ENCODE results near the gene DPM2.

The DPM2 gene

GRCh38 chr9:127944586-127945218, 7.0 kb upstream of the DPM2 start:
- no peaks in the 10 kb centered on the region for H3K27me3 ChIP-seq (ENCODE audit: low read depth, low read length)
- H3K36me3 ChIP-seq (replicated peaks; ENCODE audit: low read depth, low read length), result peaks cover 10% of the 10 kb centered on the region
- no peak overlapping the region for H3K27ac ChIP-seq (ENCODE audit: low read length)
- TF ChIP-seq EZH2phosphoT487 (IDR thresholded peaks at IDR 0.05; ENCODE audit: low read depth), result no peak
- TF ChIP-seq, protein P1, sequence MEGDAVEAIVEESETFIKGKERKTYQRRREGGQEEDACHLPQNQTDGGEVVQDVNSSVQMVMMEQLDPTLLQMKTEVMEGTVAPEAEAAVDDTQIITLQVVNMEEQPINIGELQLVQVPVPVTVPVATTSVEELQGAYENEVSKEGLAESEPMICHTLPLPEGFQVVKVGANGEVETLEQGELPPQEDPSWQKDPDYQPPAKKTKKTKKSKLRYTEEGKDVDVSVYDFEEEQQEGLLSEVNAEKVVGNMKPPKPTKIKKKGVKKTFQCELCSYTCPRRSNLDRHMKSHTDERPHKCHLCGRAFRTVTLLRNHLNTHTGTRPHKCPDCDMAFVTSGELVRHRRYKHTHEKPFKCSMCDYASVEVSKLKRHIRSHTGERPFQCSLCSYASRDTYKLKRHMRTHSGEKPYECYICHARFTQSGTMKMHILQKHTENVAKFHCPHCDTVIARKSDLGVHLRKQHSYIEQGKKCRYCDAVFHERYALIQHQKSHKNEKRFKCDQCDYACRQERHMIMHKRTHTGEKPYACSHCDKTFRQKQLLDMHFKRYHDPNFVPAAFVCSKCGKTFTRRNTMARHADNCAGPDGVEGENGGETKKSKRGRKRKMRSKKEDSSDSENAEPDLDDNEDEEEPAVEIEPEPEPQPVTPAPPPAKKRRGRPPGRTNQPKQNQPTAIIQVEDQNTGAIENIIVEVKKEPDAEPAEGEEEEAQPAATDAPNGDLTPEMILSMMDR (IDR thresholded peaks at IDR 0.05; ENCODE audit: low read depth, low read length), result no peak
- H3K4me3 ChIP-seq (ENCODE audit: low read length), result no peak overlapping the region
- no peak overlapping the region for H2AFZ ChIP-seq (ENCODE audit: low read depth, low read length)
- no peaks in the 10 kb centered on the region for H3K79me2 ChIP-seq (ENCODE audit: low read length)
- H3K4me2 ChIP-seq (ENCODE audit: low read length), result no peak overlapping the region
- H3K9me3 ChIP-seq (ENCODE audit: insufficient read depth, low read length), result no peaks in the 10 kb centered on the region
- no peak overlapping the region for H3K9ac ChIP-seq (ENCODE audit: low read length)
- H3K4me1 ChIP-seq (ENCODE audit: low read length), result peaks cover 22% of the 10 kb centered on the region
- H4K20me1 ChIP-seq (ENCODE audit: insufficient read depth, low read length), result no peaks in the 10 kb centered on the region

- H3K4me2 ChIP-seq (ENCODE audit: low read length), result peak overlapping the region; percentile 72
- peak overlapping the region; percentile 45; the same call in 1 of the 2 replicates for H3K9ac ChIP-seq (ENCODE audit: low read length)
- no peaks in the 10 kb centered on the region for H3K9me3 ChIP-seq (ENCODE audit: insufficient read depth, low read length)
- no peaks in the 10 kb centered on the region for H3K27me3 ChIP-seq (ENCODE audit: low read depth, low read length)
- H4K20me1 ChIP-seq (ENCODE audit: insufficient read depth, low read length), result no peaks in the 10 kb centered on the region
- H3K4me3 ChIP-seq (ENCODE audit: low read length), result peak overlapping the region; percentile 54
- no peaks in the 10 kb centered on the region for H3K79me2 ChIP-seq (ENCODE audit: low read length)
- H2AFZ ChIP-seq (ENCODE audit: low read depth, low read length), result no peak overlapping the region
- H3K4me1 ChIP-seq (ENCODE audit: low read length), result peaks cover 16% of the 10 kb centered on the region
- TF ChIP-seq EZH2phosphoT487 (IDR thresholded peaks at IDR 0.05; ENCODE audit: low read depth), result no peak
- TF ChIP-seq, protein P1 (IDR thresholded peaks at IDR 0.05; ENCODE audit: low read depth, low read length), result peak; percentile 91
- H3K27ac ChIP-seq (ENCODE audit: low read length), result peak overlapping the region; percentile 61
- H3K36me3 ChIP-seq (replicated peaks; ENCODE audit: low read depth, low read length), result peaks cover 10% of the 10 kb centered on the region
These were observed 6.1 kb upstream of the DPM2 start for GRCh38 chr9:127943731-127944144.

DNA sequence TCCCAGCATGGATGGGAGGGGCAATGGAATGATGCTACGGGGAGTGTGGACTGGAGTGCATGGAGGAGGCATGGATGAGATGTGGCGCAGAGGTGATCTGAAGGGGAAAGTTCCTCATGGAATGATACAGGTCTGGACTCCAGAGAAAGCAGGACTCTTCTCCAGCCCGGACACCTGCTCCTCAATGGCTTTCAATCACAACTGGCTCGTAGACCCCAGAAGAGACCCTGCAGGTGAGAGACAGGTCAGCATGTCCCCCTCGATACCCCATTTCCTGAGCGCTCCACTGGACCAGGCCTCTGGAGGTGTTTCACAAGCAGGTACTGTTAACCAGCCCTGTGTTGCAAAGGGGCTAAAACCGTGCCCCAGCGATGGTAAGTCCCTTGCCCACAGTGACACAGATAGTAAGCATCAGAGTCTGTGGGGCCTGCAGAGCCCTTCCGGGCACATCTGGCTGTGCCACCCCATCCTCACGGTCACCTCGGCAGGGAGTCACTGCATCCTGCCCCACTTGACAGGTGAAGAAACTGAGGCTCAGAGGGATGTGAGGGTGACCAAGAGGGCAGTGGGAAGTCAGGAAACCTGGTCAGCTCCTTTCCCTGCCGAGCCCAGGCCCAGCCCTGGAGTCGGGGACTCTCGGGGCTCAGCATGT, 5.5 kb upstream of the DPM2 start:
- no peaks in the 10 kb centered on the region for H3K27me3 ChIP-seq (ENCODE audit: low read depth, low read length)
- H3K4me1 ChIP-seq (ENCODE audit: low read length), result peaks cover 21% of the 10 kb centered on the region
- peak overlapping the region; percentile 54 for H3K4me3 ChIP-seq (ENCODE audit: low read length)
- H4K20me1 ChIP-seq (ENCODE audit: insufficient read depth, low read length), result no peaks in the 10 kb centered on the region
- H3K79me2 ChIP-seq (ENCODE audit: low read length), result no peaks in the 10 kb centered on the region
- H2AFZ ChIP-seq (ENCODE audit: low read depth, low read length), result no peak overlapping the region
- H3K27ac ChIP-seq (ENCODE audit: low read length), result peak overlapping the region; percentile 61
- no peaks in the 10 kb centered on the region for H3K9me3 ChIP-seq (ENCODE audit: insufficient read depth, low read length)
- peaks cover 10% of the 10 kb centered on the region for H3K36me3 ChIP-seq (replicated peaks; ENCODE audit: low read depth, low read length)
- peak overlapping the region; percentile 72 for H3K4me2 ChIP-seq (ENCODE audit: low read length)
- H3K9ac ChIP-seq (ENCODE audit: low read length), result peak overlapping the region; percentile 45; the same call in 1 of the 2 replicates
- TF ChIP-seq EZH2phosphoT487 (IDR thresholded peaks at IDR 0.05; ENCODE audit: low read depth), result no peak
- TF ChIP-seq, protein P1 (IDR thresholded peaks at IDR 0.05; ENCODE audit: low read depth, low read length), result no peak; the same call in 1 of the 2 replicates

DNA sequence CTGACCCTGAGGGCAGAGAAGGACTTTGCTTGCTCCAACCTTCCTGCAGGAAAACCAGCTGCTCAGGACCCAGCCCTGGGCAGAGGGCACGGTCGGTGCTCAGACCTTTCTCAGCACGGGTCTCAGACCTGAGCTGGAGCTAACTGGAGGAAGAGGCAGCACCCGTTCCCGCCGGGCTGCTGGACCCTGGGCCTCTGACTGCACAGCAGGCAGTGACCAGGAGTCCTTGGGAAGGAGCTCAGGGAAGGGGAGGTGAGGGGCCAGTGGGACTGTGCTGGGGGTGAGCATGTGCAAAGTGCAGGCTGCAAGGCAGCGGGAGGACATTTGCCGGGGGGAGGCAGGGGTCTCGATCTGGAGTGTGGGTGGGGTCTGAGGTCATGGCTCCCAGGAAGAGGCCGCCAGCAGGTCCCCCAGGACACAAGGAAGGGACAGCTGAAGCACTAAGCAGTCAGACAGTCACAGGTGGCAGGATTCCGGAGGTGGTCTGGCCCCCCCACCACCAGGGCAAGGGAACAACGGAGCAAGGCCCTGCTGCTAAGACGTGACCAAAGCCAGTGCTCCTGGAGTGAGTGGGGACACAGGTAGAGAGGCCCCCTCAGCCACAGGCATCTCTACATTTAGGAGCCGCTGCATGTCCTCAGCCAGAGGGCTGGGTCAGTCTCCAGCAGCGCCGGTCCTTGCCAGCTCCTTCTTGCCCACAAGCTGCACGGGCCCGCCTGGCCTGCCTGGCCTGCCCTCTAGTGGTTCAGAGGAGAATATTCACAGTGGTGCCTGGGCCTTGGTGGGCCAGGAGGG, 4.8 kb upstream of the DPM2 start:
- TF ChIP-seq, protein P1 (IDR thresholded peaks at IDR 0.05; ENCODE audit: low read depth, low read length), result peak; percentile 91
- TF ChIP-seq EZH2phosphoT487 (IDR thresholded peaks at IDR 0.05; ENCODE audit: low read depth), result no peak
- Histone ChIP-seq H3K4me2 (ENCODE audit: low read length) (no peak overlapping the region), H3K27me3 (ENCODE audit: low read depth, low read length) (no peaks in the 10 kb centered on the region), H3K79me2 (ENCODE audit: low read length) (peaks cover under 1% of the 10 kb centered on the region; the same call in 1 of the 2 replicates), H4K20me1 (ENCODE audit: insufficient read depth, low read length) (no peaks in the 10 kb centered on the region), H3K9ac (ENCODE audit: low read length) (no peak overlapping the region), H3K36me3 (replicated peaks; ENCODE audit: low read depth, low read length) (peaks cover 10% of the 10 kb centered on the region), H3K4me1 (ENCODE audit: low read length) (peaks cover 22% of the 10 kb centered on the region), H3K9me3 (ENCODE audit: insufficient read depth, low read length) (no peaks in the 10 kb centered on the region), H2AFZ (ENCODE audit: low read depth, low read length) (no peak overlapping the region), H3K4me3 (ENCODE audit: low read length) (no peak overlapping the region), H3K27ac (ENCODE audit: low read length) (no peak overlapping the region)

Data from OCI-LY3 (cell line).